Testis (tissue), 2 donors: ENCODE results near the gene MMAB.

Experiments used
- CTCF ChIP-seq, 3 experiments: fragments of 450-650 bp in 2 of 3; fragments of 200-600 bp in 1 of 3; sonication (generic) in 1 of 3; IDR thresholded peaks; one replicate each; pipeline ENCODE4 v1.5.1; 2016 to 2019; ENCODE audit warnings: antibody characterized with exemption in 3 of 3, mild to moderate bottlenecking in 2 of 3, moderate library complexity in 1 of 3
- POLR2A ChIP-seq: fragments of 450-650 bp; IDR thresholded peaks from one replicate; pipeline ENCODE4 v1.6.1; 2017; ENCODE audit warnings: antibody characterized with exemption, mild to moderate bottlenecking, moderate library complexity

- TF ChIP-seq CTCF (IDR thresholded peaks at IDR 0.05) (no peak), POLR2A (no peak)
Observed at GRCh38 chr12:109562871-109563270, 10.4 kb downstream of the MMAB start.
